ENCODE data around the gene EPHB1.
A peak's percentile ranks its signal among the peaks of the same experiment; 100 is the strongest.

EPHB1 gene

DNA sequence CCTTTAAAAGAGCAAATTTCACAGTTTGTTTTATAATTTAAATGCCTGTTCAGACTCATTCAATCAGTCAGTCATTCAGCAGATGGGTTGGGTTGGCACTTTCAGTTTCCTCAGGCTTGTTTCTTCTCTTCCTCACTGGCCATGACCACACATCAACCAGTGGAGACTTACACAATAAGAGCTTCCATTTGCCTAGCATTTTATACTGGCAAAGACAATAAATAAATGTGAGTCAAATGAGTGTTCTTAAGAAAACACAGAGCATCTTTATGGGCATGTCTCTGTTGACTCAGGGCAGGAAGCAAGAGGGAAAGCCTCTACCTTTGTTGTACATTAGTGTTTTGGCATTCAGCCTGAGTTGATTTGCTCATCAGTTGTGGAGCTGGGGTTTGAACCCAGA, 122.6 kb downstream of the EPHB1 start:
- DNase-seq, result peak; percentile 4 to 25 (median 11)

DNA sequence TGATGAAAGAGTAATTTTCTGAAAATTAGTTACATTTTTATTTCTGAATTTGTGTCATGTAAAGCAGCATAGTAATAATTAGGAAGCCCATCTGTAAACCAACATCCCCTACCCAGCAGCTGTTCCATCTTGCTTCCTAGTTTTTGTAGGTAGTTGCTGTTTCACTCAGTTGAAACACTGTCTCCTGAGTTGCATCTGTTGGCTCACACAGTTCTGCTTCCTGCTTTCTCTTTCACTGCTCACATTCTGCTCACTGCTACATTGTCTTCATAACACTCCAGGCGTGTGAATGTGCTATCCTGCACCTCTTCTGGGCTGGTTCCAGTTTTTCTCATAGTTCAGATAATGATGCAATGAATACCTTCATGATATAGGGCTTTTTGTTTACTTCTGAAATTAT, 123.4 kb downstream of the EPHB1 start:
- DNase-seq, result peak; percentile 7 to 20 (median 12)

DNA sequence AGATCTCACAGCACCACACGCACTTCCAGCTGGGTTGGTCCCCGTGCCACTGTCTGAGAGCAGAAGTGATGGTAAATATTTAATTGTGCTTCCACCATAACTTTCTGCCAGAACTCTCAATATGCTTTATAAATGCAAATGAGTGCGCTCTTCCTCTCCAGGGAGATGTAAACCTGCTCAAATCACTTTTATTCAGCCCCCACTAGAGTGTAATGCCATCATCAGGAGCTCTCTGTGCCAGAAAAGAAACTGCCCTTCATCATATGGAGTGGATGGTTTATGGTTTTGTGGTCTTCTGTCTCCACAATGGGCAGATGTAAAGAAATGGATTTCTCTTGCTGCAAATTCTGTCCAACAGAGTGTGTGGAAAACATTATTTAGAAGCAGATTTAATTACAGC, 127.0 kb downstream of the EPHB1 start:
- DNase-seq, result no peak

DNA sequence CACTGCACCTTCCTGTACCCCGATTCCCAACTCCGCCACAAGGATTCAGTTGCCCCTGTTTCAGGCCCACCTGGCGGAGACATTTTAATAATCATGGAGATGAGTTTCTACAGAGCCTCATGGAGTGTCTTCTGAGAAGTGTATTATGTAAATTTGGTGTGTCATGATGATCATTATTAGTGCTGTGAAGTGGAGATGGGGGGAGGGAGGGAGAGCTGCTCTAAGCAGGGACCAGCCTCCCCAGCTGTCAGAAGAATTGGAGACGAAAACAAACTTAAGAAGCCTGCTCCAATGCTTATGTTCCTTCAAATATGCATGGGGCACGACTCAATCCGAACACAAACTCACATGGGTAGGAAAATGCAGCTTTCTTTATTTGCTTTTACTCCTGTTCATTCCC, 127.8 kb downstream of the EPHB1 start:
- DNase-seq, result no peak

DNA sequence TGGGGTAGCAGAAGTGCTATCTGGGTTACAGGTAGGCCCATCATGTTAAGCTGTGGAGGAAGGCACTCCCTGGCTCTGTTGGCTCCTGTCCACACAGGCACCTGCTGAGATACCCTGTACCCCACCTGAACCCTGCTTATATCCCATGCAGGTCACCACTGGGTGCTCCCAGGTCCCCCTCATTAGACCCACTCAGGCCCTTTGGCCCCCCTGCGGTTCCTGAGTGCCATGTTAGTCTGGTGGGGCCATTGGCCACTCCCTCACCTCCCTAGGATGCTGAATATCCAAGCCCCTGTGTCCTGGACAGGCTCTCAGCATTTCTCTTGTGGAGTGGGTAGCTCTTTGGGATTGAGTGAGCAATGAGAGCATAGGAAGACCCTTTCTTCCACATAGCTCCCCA, 128.2 kb downstream of the EPHB1 start:
- no peak for DNase-seq

DNA sequence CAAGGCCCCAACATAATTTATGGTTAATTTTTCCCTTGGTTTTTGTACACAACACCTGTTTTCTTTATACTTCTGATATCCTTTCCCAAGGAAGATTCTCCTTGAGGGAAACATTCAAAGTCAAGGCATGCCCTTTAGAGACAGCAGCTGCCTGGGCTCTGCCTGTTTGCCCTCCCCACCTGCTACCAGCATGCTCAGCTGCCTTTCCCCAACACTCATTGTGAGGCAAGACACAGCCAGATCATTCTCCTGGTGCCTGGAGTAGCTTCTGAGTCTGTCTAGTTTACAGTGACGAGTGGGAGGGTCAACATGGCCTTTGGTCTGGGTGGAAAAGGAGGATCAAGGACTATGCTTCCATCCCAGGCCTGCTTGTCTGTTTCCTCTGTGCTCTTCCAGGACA, 132.5 kb downstream of the EPHB1 start:
- no peak for DNase-seq

DNA sequence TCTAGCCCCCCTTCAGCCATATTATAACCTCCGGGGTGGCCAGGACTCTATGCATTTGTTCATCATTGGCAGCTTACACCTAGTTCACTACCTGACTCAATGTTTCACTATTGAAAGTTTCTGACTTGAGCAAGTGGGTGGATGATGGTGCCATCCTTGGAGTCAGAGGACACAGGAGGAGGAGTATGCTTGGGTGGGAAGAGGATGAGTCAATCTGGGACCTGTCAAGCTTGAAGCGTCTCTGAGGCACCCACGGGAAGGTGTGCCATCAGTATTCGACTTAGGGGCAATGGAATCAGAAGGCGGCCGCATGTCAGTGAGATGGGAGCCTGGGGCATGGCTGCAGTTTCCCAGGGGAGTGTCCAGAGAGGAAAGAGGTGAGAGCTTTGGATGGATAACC, 133.3 kb downstream of the EPHB1 start:
- no peak for DNase-seq

DNA sequence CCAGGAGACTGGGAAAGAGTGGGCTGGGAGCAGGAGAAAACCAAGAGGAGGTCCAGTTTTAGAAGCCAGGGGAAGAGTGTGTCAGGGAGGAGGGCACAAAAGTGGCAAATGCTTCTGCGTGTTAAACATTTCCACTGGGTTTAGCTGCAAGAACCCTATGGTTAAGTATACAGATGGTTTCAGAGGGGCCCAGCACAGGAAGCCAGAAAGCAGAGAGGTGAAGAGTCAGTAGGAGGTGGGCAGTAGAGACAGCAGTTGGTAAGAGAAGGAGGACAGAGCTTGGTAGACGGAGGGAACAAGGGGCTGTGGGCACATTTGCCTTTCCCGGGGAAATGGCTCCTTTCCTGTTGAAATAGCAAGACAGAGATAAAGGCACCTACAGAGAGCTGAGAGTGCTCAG, 133.8 kb downstream of the EPHB1 start:
- no peak for DNase-seq

DNA sequence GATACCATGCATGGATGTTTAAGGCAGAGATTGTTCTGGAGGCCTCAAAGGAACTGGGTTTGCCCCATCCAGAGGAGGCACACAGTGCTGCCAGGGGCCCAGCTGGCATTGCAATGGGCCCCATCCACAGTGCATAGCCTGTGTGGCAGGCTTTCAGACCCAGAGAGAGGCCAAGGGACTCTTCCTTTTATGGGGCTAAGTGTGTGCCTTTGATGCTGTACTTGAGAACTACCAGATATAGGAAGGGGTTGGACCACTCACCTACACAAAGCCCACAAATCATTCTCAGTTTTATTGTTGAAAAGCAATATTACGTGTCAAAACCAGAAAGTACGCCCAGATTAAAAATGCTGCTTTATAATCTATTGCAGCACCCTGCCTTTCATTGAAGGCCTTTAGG, 134.9 kb downstream of the EPHB1 start:
- DNase-seq, result no peak

DNA sequence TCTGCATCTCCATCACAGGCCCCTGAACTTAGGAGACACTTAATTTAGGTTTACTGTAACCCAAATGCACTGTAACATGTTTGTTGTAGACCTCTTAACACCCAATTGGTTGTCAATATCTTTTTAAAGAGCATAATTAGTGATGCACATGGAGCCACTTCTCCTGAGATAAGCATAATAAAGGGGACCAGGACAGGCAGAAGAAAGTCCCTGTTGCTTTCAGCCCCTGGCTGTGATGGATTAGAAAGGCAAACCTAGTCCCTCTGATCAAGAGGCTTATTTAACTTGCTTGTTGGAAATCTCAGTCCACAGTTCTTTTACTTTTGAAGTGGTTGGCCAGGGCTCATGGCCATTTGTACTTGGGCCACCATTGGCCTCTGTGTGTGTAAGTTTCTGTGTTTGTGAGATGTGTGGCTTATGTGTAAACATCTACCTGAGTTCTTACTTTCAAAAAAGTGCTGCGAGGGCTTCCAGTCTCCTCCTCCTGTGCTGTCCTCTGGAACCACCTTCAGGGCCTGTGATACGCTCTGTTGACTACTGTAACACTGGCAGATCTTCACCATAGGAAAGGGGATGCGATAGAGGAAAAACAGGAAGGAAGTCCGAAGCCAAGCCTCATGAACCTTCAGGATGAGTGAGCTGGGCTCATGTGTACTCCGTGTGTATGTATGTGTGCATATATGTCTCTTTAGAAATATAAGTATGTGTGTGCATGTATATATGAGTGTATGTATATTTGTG, 136.2 kb downstream of the EPHB1 start:
- peak; percentile 19 to 47 (median 35) for DNase-seq

DNA sequence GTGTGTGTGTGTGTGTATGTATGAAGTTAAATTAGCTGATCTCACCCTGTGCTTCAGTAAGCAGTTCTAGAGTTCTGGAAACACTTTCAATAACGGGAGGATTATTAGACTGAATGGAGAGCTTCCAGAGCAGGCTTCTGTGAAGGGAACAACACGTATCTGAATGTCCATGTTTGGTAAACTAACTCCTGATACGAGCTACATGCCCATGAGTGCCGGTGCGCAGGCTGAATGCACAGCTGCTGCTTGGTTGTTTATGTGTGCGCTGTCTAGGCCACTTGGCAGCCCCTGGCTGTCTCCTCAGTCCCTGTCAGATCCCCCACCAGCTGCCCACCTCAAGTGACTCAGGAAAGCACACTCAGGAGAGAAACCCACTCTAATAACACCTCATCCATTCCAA, 137.0 kb downstream of the EPHB1 start:
- no peak for DNase-seq

DNA sequence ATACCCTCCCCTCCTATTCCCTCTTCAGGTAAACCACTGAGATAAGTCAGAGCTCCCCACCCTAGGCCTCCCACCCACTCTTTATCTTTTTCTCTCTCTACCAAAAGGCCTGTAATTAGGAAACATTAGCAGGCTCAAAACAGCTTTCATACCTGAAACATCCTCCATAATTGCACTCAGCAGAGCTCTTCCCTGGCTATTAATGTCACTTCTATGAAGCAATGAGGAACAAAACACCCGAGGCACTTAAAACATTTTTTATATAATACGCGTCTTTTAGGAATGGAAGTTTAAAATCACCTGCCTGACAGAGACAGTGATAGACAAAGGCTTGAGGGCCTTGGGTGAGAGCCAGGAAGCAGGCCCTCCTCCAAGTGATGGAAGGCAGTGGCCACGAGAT, 138.9 kb downstream of the EPHB1 start:
- DNase-seq, result no peak

DNA sequence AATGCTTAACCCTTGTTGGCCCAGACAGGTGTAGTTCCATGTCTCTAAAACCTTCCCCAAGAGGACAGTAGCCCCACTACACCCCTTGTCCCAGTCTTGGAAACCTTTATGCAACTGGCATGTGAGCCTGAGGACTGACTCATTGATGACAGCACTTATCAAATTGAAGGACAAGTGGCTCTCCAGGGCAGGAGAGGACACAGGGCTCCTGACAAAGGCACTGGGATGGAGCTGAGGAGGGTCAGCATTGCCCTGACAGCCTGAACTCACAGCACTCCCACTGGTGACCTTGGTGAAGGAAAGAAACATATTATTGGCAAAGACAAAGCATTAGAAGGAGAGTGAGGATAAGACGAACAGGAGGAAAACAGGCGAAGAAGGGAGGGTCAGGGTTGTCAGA, 139.9 kb downstream of the EPHB1 start:
- no peak for DNase-seq

DNA sequence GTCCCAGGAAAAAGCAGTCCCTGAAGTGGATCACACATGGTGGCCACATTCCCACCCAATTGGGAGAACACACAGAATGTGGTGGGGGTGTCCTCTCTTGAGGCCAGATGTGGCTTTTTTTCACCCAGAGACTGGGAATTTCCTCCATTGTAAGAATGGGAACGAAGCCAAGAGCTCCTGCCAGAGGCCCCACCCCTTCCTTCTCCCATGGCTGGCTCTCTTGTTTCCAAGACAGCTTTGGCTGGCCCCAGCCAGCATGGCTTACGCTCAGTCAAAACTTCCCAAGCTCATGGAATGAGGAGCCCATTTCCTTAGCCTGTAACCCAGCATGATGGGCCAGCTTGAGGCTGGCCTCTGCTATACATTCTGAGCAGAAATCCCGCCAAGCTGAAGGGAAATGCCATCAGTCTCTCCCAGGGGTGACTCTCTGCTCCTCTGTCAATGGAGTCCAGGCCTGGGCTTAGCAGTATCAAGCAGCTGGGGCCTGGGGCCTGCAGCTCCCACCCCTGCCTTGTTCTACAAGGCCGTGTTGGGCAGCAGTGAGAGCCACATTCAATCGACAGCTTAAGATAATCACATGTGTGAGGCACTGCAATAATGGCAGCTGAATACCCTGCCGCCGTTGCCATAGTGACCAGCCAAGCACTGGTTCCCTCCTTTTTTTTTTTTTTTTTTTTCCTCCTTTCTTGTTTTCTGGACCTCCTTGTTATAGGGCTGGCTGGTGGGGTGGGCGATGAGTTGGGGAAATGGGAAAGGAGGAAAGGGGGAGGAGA, 142.4 kb downstream of the EPHB1 start:
- DNase-seq, result peak; percentile 20 to 46 (median 24)

DNA sequence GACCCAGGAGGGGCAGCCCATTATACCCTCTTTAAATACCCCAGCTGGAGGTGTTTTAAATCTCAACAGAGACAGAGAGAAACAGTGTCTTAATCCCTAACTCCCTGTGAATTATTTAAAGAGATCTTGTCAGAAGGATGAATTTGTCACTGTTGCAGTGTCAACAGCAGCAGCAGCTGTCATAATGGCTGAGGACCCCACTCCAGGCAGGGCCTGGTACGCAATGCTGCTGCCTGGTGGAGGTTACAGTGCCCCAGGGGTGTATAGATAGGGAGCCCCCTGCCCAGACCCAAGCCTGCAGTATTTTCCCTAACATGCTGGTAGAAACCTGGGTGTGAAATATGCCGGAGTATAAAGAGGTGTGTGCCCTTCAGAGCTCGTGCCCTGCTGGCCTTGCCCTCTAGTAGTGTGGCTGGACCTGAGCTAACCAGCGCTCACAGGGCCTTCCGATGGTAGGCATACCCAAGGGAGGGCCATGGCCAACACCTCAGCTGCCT, 143.0 kb downstream of the EPHB1 start:
- DNase-seq, result no peak

DNA sequence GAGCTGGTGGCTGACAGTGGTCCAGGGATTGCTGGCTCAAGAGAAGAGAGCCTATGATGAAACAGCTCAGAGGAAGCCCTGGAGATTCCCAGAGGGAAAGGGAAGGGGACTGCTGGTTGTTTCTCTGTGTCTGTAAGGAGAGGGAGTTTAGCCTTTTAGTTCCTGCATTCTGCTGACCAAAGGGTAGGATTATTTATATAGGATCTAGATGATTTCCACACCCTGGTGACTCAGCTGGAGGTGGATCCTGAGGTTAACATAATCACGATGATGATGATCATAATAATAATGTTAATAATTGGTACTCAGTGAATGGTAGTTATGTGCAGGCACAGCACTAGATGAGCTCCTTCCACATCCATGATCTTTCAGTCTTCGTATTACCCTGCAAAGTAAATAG, 144.9 kb downstream of the EPHB1 start:
- no peak for DNase-seq

DNA sequence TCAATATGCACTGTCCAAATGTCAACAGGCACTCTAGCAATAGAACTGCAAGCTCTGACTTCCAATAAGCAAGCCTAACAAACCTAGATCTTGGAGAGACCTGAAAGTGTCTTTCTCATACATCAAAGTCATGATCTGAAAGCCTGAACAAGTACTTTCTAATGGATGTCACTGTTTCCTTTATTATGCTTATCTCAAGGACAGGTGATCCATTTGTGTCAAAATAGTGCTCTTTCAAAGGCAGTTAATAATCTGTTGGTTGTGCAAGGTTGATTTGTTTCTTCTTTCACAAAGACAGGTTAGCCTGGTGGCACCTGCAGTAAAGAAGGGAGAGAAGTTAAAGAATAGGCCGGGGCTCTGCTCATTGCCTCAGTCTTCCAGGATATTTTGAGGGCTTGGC, 146.8 kb downstream of the EPHB1 start:
- DNase-seq, result no peak

DNA sequence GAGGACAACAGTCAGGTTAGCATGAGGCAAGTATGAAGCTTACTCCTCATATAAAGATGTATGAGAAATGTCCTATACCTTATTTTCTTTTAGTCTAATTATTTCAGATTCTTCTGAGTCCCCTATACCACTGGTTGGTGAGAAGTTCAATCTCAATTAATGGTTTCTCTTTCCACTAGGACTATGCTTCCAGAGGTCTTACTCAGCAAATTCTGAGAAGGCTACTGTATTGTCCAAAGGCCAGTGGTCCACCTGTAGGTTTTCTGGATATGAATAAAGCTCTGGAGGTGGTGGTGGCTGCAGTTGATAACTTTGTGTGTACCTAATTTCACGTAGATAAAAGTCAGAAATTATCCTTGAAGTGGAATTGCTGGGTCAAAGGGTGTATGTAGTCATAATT, 149.4 kb downstream of the EPHB1 start:
- no peak for DNase-seq

DNA sequence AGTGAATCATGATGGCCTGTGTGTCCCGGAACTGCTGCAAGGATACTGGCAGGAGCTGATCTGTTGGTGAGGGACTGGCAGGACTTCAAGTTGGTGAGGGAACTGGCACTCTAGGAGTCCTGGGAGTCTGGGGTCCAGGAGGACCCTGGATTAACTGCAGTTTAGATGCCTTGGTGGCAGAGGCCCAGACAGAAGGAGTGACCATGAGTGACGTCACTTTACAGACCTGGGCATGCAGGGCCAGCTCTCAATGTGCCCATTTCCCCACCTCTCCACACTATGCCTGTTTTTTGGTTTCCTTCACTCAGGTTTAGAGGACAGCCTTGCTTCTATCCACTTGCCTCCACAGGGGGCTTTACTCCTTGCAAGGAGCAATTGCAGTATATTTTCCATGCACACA, 154.1 kb downstream of the EPHB1 start:
- DNase-seq, result no peak

DNA sequence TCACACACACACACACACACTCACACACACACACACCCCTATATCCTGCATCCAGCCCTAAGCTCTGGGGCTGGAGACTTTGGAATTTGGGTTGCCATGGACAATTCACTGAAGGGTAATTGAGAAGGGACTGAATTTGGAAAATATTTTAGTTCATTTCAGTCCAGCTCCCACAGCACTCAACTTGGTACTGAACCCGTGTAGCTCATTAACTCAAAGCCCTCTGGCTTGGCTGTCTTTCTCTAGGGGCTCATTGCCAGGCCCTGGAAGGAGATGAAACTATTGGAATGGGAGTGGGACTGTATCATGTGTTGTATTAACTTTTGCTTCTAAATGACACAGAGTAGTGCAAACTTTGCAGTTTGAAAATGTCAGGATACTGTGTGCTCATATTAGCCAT, 157.3 kb downstream of the EPHB1 start:
- DNase-seq, result no peak

DNA sequence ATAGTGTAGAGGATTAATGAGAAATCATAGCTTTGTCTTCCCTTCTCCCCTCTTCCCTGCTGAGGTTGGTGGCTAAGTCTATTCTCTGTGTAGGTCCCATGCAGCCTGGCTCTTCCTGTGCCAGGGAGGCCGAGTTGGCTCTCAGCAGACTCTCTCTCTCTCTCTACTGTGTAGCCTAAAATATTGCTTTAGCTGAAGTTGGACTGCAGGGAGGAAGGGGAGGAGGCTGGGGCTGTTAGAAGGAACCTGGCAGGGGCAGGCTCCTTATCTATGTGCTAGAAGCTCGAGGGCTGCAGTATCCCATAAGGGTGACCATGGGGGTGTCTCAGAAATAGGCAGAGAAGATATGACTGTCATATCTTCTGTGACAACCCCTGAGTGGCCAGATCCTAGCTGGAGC, 160.8 kb downstream of the EPHB1 start:
- DNase-seq, result no peak

DNA sequence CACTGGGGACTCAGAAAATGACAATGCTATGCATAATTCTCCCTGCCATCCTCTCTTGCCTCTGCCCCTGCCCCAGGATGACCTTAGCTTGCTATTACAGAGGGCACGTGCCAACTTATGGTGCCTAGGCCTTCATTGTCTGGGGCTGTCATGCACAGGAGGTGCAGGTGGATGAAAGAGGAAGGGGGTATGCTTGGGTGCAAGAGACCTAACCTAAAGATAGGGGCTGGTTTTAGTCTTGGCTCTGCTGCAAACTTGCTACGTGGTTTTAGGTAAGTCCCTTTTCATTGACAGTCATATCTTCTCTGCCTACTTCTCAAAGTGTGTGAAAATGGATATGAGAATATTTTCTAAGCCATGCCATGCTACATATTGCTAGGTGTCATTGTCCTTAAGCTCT, 161.3 kb downstream of the EPHB1 start:
- DNase-seq, result no peak

DNA sequence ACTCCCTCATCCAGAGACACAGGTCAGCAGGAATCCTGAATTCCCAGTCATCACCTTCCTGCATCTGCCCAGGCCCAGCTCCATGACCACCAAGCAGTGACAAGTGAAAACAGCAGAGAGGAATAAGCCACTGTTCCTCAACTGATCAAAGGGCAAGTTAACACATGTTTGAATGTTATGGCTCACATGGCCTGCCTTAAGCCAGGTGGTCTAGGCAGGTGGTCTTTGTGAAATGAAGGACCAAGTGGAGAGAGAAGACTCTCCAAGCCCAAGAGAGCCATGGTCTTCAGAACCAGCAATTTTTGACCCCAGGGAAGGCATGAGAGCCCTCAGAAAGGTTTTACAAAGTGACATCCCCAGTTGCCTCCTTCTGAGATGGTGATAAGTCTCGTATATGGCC, 161.8 kb downstream of the EPHB1 start:
- DNase-seq, result no peak

DNA sequence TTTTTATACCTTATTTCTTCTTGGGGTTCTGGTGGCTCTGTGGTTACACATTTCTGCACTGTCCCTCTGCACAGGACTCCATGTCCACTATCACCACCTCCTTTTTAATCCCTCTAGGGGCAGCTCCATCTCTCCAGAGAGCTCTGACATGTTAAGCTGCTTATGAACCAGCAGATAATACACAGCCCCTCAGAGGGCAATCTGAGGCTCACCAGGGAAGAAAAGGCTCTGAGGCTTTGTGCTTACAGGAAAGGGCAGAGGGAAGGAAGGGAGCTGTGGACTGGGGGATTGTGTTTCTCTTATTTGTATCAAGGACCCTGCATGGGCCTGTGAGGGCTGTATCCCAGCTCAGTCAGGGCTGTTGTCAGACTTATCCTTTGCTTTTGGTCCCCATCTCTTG, 164.5 kb downstream of the EPHB1 start:
- DNase-seq, result no peak

DNA sequence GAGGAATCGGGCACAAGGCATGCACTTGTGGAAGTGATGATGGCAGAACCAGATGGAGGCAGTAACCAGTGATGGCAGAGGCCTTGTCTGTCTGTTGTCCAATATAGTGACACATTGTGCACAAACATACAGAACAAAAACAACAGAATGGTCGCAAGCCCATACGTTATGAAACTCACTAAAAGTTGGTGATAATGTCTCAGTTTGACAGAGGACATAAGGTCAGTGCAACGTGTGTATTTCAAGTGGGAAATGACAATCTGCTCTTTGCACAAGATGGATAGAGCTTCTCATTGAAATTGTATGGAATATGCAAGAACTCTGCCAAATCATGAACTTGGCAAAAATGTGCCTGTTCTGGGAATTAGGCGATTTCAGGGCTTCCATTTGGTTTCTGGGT, 169.2 kb downstream of the EPHB1 start:
- DNase-seq, result no peak
